ENCODE measurements around the gene LYPD3.

- TF ChIP-seq EZH2phosphoT487 (IDR thresholded peaks at IDR 0.05; ENCODE audit: unreplicated experiment) (no peak), POLR2AphosphoS5 (IDR thresholded peaks at IDR 0.05; ENCODE audit: low read depth) (no peak), REST (IDR thresholded peaks at IDR 0.05; ENCODE audit: unreplicated experiment) (no peak), EZH2 (IDR thresholded peaks at IDR 0.05; ENCODE audit: low read depth, unreplicated experiment) (no peak)
- TF ChIP-seq, protein P1, sequence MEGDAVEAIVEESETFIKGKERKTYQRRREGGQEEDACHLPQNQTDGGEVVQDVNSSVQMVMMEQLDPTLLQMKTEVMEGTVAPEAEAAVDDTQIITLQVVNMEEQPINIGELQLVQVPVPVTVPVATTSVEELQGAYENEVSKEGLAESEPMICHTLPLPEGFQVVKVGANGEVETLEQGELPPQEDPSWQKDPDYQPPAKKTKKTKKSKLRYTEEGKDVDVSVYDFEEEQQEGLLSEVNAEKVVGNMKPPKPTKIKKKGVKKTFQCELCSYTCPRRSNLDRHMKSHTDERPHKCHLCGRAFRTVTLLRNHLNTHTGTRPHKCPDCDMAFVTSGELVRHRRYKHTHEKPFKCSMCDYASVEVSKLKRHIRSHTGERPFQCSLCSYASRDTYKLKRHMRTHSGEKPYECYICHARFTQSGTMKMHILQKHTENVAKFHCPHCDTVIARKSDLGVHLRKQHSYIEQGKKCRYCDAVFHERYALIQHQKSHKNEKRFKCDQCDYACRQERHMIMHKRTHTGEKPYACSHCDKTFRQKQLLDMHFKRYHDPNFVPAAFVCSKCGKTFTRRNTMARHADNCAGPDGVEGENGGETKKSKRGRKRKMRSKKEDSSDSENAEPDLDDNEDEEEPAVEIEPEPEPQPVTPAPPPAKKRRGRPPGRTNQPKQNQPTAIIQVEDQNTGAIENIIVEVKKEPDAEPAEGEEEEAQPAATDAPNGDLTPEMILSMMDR (conservative IDR thresholded peaks at IDR 0.05; ENCODE audit: low read depth in 2 of 2): no peak
Measured at GRCh38 chr19:43414554-43414953, 50.9 kb downstream of the LYPD3 start, which contains the start of gene TEX101.
